Esophagus squamous epithelium (tissue), 4 donors: Measurements from ENCODE around the gene TRABD2A.

Experiments used
- POLR2A ChIP-seq, 4 donors: fragments of 450-650 bp; IDR thresholded peaks; one replicate each; pipeline ENCODE4 v1.6.1; 2017; ENCODE audit warnings: antibody characterized with exemption in 4 of 4, mild to moderate bottlenecking in 4 of 4, moderate library complexity in 3 of 4
- TF ChIP-seq, protein P1 (sequence below), 6 experiments: fragments of 450-650 bp in 4 of 6; fragments of 200-600 bp in 2 of 6; sonication (generic) in 2 of 6; IDR thresholded peaks; one replicate each; pipeline ENCODE4 v1.5.1; 2016 to 2019; ENCODE audit warnings: antibody characterized with exemption in 6 of 6, mild to moderate bottlenecking in 4 of 6, moderate library complexity in 4 of 6

DNA sequence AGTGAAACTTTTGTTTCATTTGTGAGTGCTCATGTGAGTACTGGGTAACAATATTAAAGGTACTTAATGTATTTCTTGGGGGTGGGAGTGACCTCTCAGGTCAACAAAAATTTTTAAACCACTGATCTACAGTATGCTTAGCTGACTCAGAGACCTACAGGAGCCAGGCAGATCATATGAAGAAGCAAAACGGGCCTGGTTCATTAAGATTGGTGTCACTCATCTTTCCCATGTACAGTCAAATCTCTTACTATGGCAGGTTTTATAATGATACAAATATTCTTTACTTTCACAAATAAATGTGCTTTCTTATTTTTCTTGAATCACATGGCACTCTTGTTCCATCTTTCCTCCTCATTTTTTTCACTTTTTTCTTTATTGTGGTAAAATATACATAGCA is 16.9 kb upstream of the TRABD2A start:
- TF ChIP-seq, protein P1, sequence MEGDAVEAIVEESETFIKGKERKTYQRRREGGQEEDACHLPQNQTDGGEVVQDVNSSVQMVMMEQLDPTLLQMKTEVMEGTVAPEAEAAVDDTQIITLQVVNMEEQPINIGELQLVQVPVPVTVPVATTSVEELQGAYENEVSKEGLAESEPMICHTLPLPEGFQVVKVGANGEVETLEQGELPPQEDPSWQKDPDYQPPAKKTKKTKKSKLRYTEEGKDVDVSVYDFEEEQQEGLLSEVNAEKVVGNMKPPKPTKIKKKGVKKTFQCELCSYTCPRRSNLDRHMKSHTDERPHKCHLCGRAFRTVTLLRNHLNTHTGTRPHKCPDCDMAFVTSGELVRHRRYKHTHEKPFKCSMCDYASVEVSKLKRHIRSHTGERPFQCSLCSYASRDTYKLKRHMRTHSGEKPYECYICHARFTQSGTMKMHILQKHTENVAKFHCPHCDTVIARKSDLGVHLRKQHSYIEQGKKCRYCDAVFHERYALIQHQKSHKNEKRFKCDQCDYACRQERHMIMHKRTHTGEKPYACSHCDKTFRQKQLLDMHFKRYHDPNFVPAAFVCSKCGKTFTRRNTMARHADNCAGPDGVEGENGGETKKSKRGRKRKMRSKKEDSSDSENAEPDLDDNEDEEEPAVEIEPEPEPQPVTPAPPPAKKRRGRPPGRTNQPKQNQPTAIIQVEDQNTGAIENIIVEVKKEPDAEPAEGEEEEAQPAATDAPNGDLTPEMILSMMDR (IDR thresholded peaks at IDR 0.05), result no peak
- TF ChIP-seq POLR2A (IDR thresholded peaks at IDR 0.05), result no peak
